T-helper 1 cell treated with Interleukin-12 subunit alpha and Interleukin-12 subunit beta and Interleukin-4 antibody, amounts not matched to agents 30 μg/mL and 1 μg/mL, for 36 hours (primary cell): ENCODE measurements around the gene EFCAB14.
"Not testable (repeated sequence)": the region's sequence is repeated elsewhere in the genome, so short reads cannot be mapped to it uniquely, and the experiment has no call there.

Experiments used
- H3K27ac Mint-ChIP-seq: one replicate; pipeline ENCODE4 v1.8.0; 2021; ENCODE audit warnings: mild to moderate bottlenecking, mixed read lengths
- H3K27me3 Mint-ChIP-seq: one replicate; pipeline ENCODE4 v1.8.0; 2021; ENCODE audit warnings: low read depth, mixed read lengths
- H3K36me3 Mint-ChIP-seq: one replicate; pipeline ENCODE4 v1.8.0; 2021; ENCODE audit warnings: low read depth, mixed read lengths
- H3K4me1 Mint-ChIP-seq: one replicate; pipeline ENCODE4 v1.8.0; 2021; ENCODE audit warnings: low read depth, mixed read lengths
- H3K4me3 Mint-ChIP-seq: one replicate; pipeline ENCODE4 v1.8.0; 2021; ENCODE audit warnings: mild to moderate bottlenecking, moderate library complexity, mixed read lengths
- H3K9me3 Mint-ChIP-seq: one replicate; pipeline ENCODE4 v1.8.0; 2021; ENCODE audit warnings: mixed read lengths

Gene EFCAB14

DNA sequence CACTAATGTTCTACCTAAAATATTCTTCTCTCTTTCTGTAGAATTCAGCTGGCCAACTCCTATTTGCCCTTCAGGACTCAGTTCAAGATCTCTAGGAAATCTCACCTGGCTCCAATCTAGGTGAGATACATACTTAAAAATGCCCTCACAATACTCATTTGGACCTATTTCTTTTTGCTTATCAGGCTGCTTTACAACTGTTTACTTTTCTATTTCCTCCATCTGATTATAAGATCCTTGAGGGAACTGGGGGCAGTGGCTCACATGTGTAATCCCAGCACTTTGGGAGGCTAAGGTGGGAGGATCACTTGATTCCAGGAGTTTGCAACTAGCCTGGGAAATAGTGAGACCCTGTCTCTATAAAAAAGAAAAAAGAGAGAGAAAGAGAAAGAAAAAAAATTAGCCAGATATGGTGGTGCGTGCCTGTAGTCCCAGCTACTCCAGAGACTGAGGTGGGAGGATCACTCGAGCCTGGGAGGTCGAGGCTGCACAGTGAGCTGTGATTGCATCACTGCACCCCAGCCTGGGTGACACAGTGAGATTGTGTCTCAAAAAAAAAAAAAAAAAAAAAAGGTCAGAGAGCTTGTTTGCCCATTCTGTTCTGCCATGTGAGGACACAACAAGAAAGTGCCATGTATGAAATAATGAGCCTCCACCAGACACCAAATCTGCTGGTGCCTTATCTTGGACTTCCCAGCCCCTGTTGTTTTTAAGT is 14.8 kb downstream of the EFCAB14 start:
- Mint-ChIP-seq H3K4me1 (peaks cover 10% of the 10 kb centered on the region), H3K36me3 (peaks cover 42% of the 10 kb centered on the region), H3K4me3 (no peak overlapping the region), H3K27me3 (no peaks in the 10 kb centered on the region), H3K27ac (no peak overlapping the region), H3K9me3 (no peaks in the 10 kb centered on the region)

DNA sequence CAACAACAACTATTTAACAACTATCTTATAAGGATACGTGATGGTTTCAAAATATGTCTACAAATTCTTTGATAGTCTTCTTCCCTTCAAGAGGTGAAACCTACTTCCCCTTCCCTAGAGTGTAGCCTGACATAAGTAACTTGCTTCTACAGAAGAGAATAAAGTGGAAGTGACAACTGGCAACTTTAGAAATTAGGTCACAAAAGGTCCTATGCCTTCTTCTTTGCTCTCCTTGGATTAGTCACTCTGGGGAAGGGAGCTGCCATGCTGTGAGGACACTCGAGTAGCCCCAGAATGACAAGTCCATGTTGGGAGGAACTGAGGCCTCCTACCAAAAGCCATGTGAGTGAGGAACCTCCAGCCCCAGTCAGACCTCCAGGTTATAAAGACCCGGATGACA is 19.2 kb downstream of the EFCAB14 start:
- H3K27ac Mint-ChIP-seq: no peak overlapping the region
- H3K27me3 Mint-ChIP-seq: no peaks in the 10 kb centered on the region
- H3K9me3 Mint-ChIP-seq: peaks cover 7% of the 10 kb centered on the region
- H3K4me1 Mint-ChIP-seq: peaks cover 16% of the 10 kb centered on the region
- H3K4me3 Mint-ChIP-seq: no peak overlapping the region
- H3K36me3 Mint-ChIP-seq: peaks cover 46% of the 10 kb centered on the region

- Mint-ChIP-seq H3K36me3 (peaks cover 44% of the 10 kb centered on the region), H3K9me3 (peaks cover 7% of the 10 kb centered on the region), H3K4me3 (no peak overlapping the region), H3K27ac (no peak overlapping the region), H3K4me1 (peaks cover 16% of the 10 kb centered on the region), H3K27me3 (no peaks in the 10 kb centered on the region)
Measured at GRCh38 chr1:46697053-46697452, 21.9 kb downstream of the EFCAB14 start.

DNA sequence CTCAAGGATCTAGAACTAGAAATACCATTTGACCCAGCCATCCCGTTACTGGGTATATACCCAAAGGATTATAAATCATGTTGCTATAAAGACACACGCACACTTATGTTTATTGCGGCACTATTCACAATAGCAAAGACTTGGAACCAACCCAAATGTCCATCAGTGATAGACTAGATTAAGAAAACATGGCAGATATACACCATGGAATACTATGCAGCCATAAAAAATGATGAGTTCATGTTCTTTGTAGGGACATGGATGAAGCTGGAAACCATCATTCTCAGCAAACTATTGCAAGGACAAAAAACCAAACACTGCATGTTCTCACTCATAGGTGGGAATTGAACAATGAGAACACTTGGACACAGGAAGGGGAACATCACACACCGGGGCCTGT is 24.2 kb downstream of the EFCAB14 start:
- peaks cover 50% of the 10 kb centered on the region for H3K36me3 Mint-ChIP-seq
- not testable (repeated sequence) for H3K4me3 Mint-ChIP-seq, H3K27ac Mint-ChIP-seq, H3K9me3 Mint-ChIP-seq, H3K27me3 Mint-ChIP-seq, H3K4me1 Mint-ChIP-seq

GRCh38 chr1:46692811-46693770 is 25.8 kb downstream of the EFCAB14 start:
- Mint-ChIP-seq H3K36me3 (peaks cover 52% of the 10 kb centered on the region), H3K27me3 (no peaks in the 10 kb centered on the region), H3K4me1 (peaks cover 9% of the 10 kb centered on the region), H3K27ac (no peak overlapping the region), H3K9me3 (peaks cover 7% of the 10 kb centered on the region), H3K4me3 (no peak overlapping the region)

DNA sequence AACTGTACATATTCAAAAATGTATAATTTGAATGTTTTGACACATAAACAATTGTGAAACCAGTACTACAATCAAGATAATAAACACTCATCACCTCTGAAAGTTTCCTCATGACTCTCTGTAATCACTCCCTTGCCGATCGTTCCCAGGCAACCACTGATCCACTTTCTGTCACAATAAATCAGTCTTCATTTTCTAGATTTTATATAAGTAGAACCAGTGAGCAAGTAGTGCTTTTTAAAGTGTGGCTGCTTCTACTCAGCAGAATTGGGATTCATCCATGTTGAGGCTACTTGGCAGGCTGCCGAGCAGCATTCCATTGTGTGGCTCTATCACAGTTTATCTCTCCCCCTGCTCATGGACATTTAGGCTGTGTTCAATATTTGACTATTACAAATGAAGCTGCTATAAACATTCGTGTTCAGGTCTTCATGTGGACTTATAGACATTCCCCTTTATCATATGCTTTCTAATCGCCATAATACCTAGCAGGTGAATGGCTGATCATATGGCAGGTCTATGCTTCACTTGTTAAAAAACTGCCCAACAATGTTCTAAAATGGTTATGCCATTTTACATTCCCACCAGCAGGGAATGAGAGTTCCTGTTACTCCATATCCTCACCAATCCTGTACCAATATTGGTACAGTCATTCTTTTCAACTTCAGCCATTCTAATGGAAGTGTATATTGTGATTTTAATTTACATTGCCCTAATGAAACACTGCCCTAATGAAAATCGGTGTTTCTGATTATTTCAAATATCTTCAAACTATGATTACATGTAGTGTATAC is 26.7 kb downstream of the EFCAB14 start:
- H3K9me3 Mint-ChIP-seq: peaks cover 7% of the 10 kb centered on the region
- H3K4me3 Mint-ChIP-seq: no peak overlapping the region
- no peak overlapping the region for H3K27ac Mint-ChIP-seq
- H3K4me1 Mint-ChIP-seq: peaks cover 12% of the 10 kb centered on the region
- no peaks in the 10 kb centered on the region for H3K27me3 Mint-ChIP-seq
- peaks cover 54% of the 10 kb centered on the region for H3K36me3 Mint-ChIP-seq

DNA sequence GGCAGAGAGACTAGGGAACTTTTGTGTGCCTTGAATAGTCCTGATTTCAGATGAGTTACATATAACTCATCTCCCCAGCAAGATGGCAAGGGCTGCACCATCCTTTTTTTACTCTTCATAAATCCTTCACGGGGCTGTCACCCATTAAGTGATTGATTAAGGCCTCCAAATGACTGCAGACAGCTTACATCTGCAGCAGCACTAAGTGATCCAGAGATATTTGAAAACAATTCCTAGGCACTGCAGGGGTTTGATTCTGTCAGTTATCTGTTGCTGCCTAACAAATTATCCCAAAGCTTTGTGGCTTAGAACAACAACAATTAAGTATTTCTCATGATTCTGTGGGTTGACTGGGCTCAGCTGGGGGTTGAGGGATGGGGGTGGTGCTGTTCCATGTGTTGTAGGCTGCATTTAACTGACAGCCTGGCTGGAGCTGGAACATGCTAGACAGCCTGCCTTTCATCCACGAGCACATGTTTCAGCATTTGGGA is 27.9 kb downstream of the EFCAB14 start:
- H3K4me1 Mint-ChIP-seq: peaks cover 12% of the 10 kb centered on the region
- H3K27me3 Mint-ChIP-seq: no peaks in the 10 kb centered on the region
- H3K4me3 Mint-ChIP-seq: no peak overlapping the region
- H3K36me3 Mint-ChIP-seq: peaks cover 57% of the 10 kb centered on the region
- no peak overlapping the region for H3K27ac Mint-ChIP-seq
- H3K9me3 Mint-ChIP-seq: peaks cover 7% of the 10 kb centered on the region

GRCh38 chr1:46689897-46690296 is 29.0 kb downstream of the EFCAB14 start:
- Mint-ChIP-seq H3K4me3 (no peak overlapping the region), H3K4me1 (peaks cover 12% of the 10 kb centered on the region), H3K27ac (no peak overlapping the region), H3K9me3 (no peaks in the 10 kb centered on the region), H3K36me3 (peaks cover 51% of the 10 kb centered on the region), H3K27me3 (no peaks in the 10 kb centered on the region)

- H3K27me3 Mint-ChIP-seq: no peaks in the 10 kb centered on the region
- no peak overlapping the region for H3K4me3 Mint-ChIP-seq
- peaks cover 53% of the 10 kb centered on the region for H3K36me3 Mint-ChIP-seq
- no peaks in the 10 kb centered on the region for H3K9me3 Mint-ChIP-seq
- H3K4me1 Mint-ChIP-seq: peaks cover 12% of the 10 kb centered on the region
- H3K27ac Mint-ChIP-seq: no peak overlapping the region
Measured at GRCh38 chr1:46689356-46689755, 29.6 kb downstream of the EFCAB14 start.

DNA sequence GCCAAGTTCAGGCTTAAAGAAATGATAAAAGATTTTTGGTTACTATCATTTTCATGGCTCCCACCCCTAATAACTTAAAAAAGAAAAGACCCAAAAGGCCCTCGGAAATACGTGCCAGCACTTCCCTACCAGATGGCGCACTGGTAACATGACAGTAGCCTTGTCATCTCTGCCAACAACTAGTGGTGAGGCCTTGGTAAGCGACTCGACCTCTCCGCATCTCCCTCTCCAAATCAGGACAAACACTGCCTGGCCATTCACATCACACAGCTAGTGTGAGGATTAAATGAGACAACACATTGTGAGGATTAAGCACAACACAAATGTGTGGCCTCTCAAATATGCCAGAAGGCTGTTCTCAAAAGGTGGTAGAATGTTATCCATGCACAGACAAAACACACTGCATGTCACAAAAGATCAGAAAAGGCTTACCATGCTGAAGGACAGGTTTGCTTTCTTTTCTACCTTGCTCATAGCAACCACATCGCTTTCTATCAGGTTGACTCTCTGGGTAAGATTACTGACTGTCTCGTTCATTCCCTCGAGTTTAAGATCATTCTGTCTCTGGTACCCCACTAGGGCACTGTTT is 30.9 kb downstream of the EFCAB14 start:
- H3K36me3 Mint-ChIP-seq: peaks cover 57% of the 10 kb centered on the region
- H3K4me3 Mint-ChIP-seq: no peak overlapping the region
- H3K27ac Mint-ChIP-seq: no peak overlapping the region
- no peaks in the 10 kb centered on the region for H3K27me3 Mint-ChIP-seq
- H3K9me3 Mint-ChIP-seq: no peaks in the 10 kb centered on the region
- peaks cover 12% of the 10 kb centered on the region for H3K4me1 Mint-ChIP-seq

DNA sequence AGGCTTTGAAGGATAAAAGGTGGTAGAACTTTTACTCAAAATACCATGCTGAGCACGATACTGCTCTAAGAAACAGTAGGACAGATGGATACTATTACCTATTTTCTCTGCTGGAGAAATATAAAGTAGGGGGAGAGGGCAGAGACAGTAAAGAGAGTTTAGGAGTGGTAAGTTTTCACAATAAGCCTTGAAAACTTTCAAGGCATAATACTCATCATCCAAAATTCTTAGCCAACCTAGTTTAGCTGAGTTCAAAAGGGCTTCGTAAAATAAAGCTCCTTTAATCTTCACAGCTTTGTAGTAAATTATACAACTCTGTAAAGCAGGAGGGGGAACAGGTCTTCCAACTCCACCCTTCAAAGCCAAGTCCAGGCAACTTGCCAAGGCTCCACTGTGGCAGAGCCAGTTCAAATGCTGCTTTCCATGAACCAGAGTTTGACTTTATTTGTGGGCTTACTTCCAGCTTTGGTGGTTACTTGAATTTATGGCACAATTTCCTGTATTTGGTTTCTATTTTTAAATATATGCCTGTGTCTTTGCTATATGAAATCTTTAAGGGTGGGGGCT is 31.7 kb downstream of the EFCAB14 start:
- Mint-ChIP-seq H3K27ac (no peak overlapping the region), H3K4me1 (peaks cover 12% of the 10 kb centered on the region), H3K36me3 (peaks cover 54% of the 10 kb centered on the region), H3K9me3 (no peaks in the 10 kb centered on the region), H3K27me3 (no peaks in the 10 kb centered on the region), H3K4me3 (no peak overlapping the region)

- H3K27ac Mint-ChIP-seq: no peak overlapping the region
- H3K4me3 Mint-ChIP-seq: no peak overlapping the region
- no peaks in the 10 kb centered on the region for H3K9me3 Mint-ChIP-seq
- peaks cover 54% of the 10 kb centered on the region for H3K36me3 Mint-ChIP-seq
- no peaks in the 10 kb centered on the region for H3K27me3 Mint-ChIP-seq
- H3K4me1 Mint-ChIP-seq: peaks cover 12% of the 10 kb centered on the region
Measured at GRCh38 chr1:46686255-46686654, 32.7 kb downstream of the EFCAB14 start.

- peaks cover 63% of the 10 kb centered on the region for H3K36me3 Mint-ChIP-seq
- no peaks in the 10 kb centered on the region for H3K9me3 Mint-ChIP-seq
- H3K4me3 Mint-ChIP-seq: no peak overlapping the region
- H3K27me3 Mint-ChIP-seq: no peaks in the 10 kb centered on the region
- peaks cover 14% of the 10 kb centered on the region for H3K4me1 Mint-ChIP-seq
- H3K27ac Mint-ChIP-seq: no peak overlapping the region
Measured at GRCh38 chr1:46684670-46685069, 34.2 kb downstream of the EFCAB14 start.

DNA sequence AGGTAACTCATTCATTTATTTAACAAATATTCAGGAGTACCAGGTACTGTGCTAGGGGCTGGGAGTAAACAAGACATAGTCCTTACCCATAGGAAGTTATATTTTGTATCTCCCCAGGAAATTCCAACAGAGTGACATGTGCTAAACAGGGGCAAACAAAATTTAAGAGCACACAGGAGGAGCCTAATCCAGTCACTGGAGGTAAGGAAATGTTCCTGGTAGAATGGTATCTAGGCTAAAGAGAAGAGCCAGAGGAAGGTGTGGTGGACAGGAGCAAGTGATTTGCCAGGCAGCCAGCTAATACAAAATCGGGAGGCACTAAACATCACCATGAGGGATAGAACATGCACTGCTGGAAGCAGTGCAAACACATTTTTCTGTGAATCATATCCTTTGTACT is 36.9 kb downstream of the EFCAB14 start:
- H3K4me1 Mint-ChIP-seq: peaks cover 6% of the 10 kb centered on the region
- H3K36me3 Mint-ChIP-seq: peaks cover 61% of the 10 kb centered on the region
- H3K9me3 Mint-ChIP-seq: no peaks in the 10 kb centered on the region
- no peak overlapping the region for H3K27ac Mint-ChIP-seq
- H3K27me3 Mint-ChIP-seq: no peaks in the 10 kb centered on the region
- no peak overlapping the region for H3K4me3 Mint-ChIP-seq
